T-cell (primary cell): Measurements from ENCODE around the gene KLHL7. TPM values are rescaled to one million over a fixed set of nuclear protein-coding genes. Genes with fewer than 3 reads are reported as not detected.
A peak's percentile ranks its signal among the peaks of the same experiment; 100 is the strongest.

Experiments used
- ATAC-seq, 4 experiments: fragments of 200-7000 bp in 3 of 4; fragments of 150-1000 bp in 1 of 4; cut with Tn5 transposase; replicated peaks in 1 of 4; 1 replicate in 3 of 4; 2 replicates in 1 of 4; pipeline ENCODE4 v1.10.0; 2021; ENCODE audit warnings: moderate library complexity in 3 of 4, mild to moderate bottlenecking in 2 of 4, moderate number of reproducible peaks in 1 of 4
- CTCF ChIA-PET, 2 donors: fragments of 300-600 bp; sonication (Branson Sonifier 250); formaldehyde crosslinking; loops; one replicate each; lab custom pipeline; 2022; ENCODE audit warnings: antibody characterized with exemption in 2 of 2; lab: Charles Lee
- POLR2A ChIA-PET, 2 donors: fragments of 300-600 bp; sonication (Branson Sonifier 250); formaldehyde crosslinking; loops; one replicate each; lab custom pipeline; 2022; ENCODE audit warnings: antibody characterized with exemption in 2 of 2; lab: Charles Lee
- DNase-seq, 35 experiments: peaks; one replicate each; pipeline versions ENCODE4 v3.0.0 to v3.0.0-alpha.2; 2013 to 2023
- H3K27ac ChIP-seq: one replicate; pipeline ENCODE4 v1.5.1; 2013; ENCODE audit warnings: low read length
- H3K27me3 ChIP-seq, 2 experiments: replicated peaks in 1 of 2; 1 replicate in 1 of 2; 2 replicates in 1 of 2; pipeline versions ENCODE4 v1.6.1 to v1.7.0; 2013; ENCODE audit warnings: low read length in 1 of 2, mixed read lengths in 1 of 2; ENCODE audit not compliant: control insufficient read depth in 2 of 2, insufficient read depth in 2 of 2; ENCODE audit errors: extremely low read depth in 1 of 2
- H3K36me3 ChIP-seq, 2 donors: 1 replicate in 1 of 2; 2 replicates in 1 of 2; pipeline versions ENCODE4 v1.6.1 to v1.7.0; 2013; ENCODE audit warnings: low read length in 1 of 2; ENCODE audit not compliant: control insufficient read depth in 2 of 2, insufficient read depth in 1 of 2; ENCODE audit errors: extremely low read depth in 1 of 2
- H3K4me1 ChIP-seq, 2 experiments: 1 replicate in 1 of 2; 2 replicates in 1 of 2; pipeline versions ENCODE4 v1.6.1 to v1.7.0; 2013; ENCODE audit warnings: low read length in 2 of 2, mixed read lengths in 1 of 2; ENCODE audit not compliant: insufficient read depth in 2 of 2, control insufficient read depth in 1 of 2; ENCODE audit errors: extremely low read depth in 1 of 2
- H3K4me3 ChIP-seq, 2 donors: 1 replicate in 1 of 2; 2 replicates in 1 of 2; pipeline versions ENCODE4 v1.5.1 to v1.7.0; 2013; ENCODE audit warnings: mild to moderate bottlenecking in 2 of 2, low read length in 1 of 2, moderate library complexity in 1 of 2; ENCODE audit not compliant: control insufficient read depth in 1 of 2; ENCODE audit errors: extremely low read depth in 1 of 2
- H3K9me3 ChIP-seq: 2 replicates; pipeline ENCODE4 v1.7.0; 2013
- H3K27ac Mint-ChIP-seq, 2 donors: one replicate each; pipeline ENCODE4 v1.8.0; 2020 to 2021; ENCODE audit warnings: mild to moderate bottlenecking in 2 of 2, mixed read lengths in 2 of 2
- H3K27me3 Mint-ChIP-seq, 2 donors: one replicate each; pipeline ENCODE4 v1.8.0; 2021 to 2022; ENCODE audit warnings: mixed read lengths in 2 of 2
- H3K36me3 Mint-ChIP-seq: one replicate; pipeline ENCODE4 v1.8.0; 2021; ENCODE audit warnings: mixed read lengths
- H3K4me1 Mint-ChIP-seq, 3 donors: one replicate each; pipeline ENCODE4 v1.8.0; 2020 to 2022; ENCODE audit warnings: mixed read lengths in 3 of 3, mild to moderate bottlenecking in 1 of 3
- H3K4me3 Mint-ChIP-seq, 3 donors: one replicate each; pipeline ENCODE4 v1.8.0; 2020 to 2022; ENCODE audit warnings: mild to moderate bottlenecking in 3 of 3, mixed read lengths in 3 of 3, moderate library complexity in 3 of 3
- H3K9me3 Mint-ChIP-seq, 3 donors: one replicate each; pipeline ENCODE4 v1.8.0; 2020 to 2022; ENCODE audit warnings: mixed read lengths in 3 of 3
- WGBS: methylation state at CpG from one replicate; pipeline ENCODE4 v1.1.5; 2013; ENCODE audit warnings: missing lambda C conversion rate; ENCODE audit not compliant: insufficient coverage; 5-methylcytosine and 5-hydroxymethylcytosine counted together
- total RNA-seq, 35 experiments: library from RNA in 6 of 35; stranded (reverse) in 6 of 35; fragments of 120-200 nt in 1 of 35; gene quantifications; one replicate each; pipeline versions ENCODE4 v1.2.1 to v1.2.4 and lab custom pipeline; 2013 to 2026

Gene KLHL7
- total RNA-seq, 5 donors from 2014 or later (not counting 1 experiment from before 2014, with no cell fraction given), result 20.1 to 26.8 (median 22.4) TPM

GRCh38 chr7:23200331-23200730 lies 94.7 kb downstream of the KLHL7 start:
- Histone ChIP-seq H3K4me1 (no peaks in the 10 kb centered on the region), H3K27ac (no peak overlapping the region), H3K9me3 (no peaks in the 10 kb centered on the region), H3K4me3 (no peak overlapping the region), H3K36me3 (peaks cover 9 to 41% of the 10 kb centered on the region in 2 donors), H3K27me3 (no peaks in the 10 kb centered on the region)
- ChIA-PET CTCF (interaction anchor here in 1 of 2 donors (0.6 kb wide), 1 partner anchor 340 kb away, joined by 3 read pairs; no protein-coding TSS in a partner anchor), POLR2A (no interaction called here)
- H3K9me3 Mint-ChIP-seq, result no peaks in the 10 kb centered on the region
- H3K27ac Mint-ChIP-seq, result no peak overlapping the region
- WGBS, result 100% methylated on average over 1 of the region's 2 CpGs
- peaks cover 2 to 3% of the 10 kb centered on the region in 2 donors for H3K27me3 Mint-ChIP-seq
- H3K4me1 Mint-ChIP-seq, result peaks cover 0 to under 1% (median 0%) of the 10 kb centered on the region in 3 donors
- no peak overlapping the region for H3K4me3 Mint-ChIP-seq
- H3K36me3 Mint-ChIP-seq, result peaks cover 67% of the 10 kb centered on the region
- ATAC-seq, result no peak
- DNase-seq, result no peak

GRCh38 chr7:23204241-23204640 lies 98.7 kb downstream of the KLHL7 start:
- no peaks in the 10 kb centered on the region for H3K9me3 Mint-ChIP-seq
- no CpG with 5 or more reads among the region's 1 CpG for WGBS
- no peak overlapping the region for H3K27ac Mint-ChIP-seq
- ChIA-PET POLR2A (interaction anchor here in 1 of 2 donors (0.6 kb wide), 1 partner anchor 1120 kb away, joined by 3 read pairs; no protein-coding TSS in a partner anchor), CTCF (interaction anchor here in 1 of 2 donors (0.6 kb wide), 1 partner anchor 21 kb away, joined by 4 read pairs; no protein-coding TSS in a partner anchor)
- peaks cover 17 to 20% of the 10 kb centered on the region in 2 donors for H3K27me3 Mint-ChIP-seq
- no peak for DNase-seq
- no peak overlapping the region for H3K4me3 ChIP-seq
- H3K4me1 Mint-ChIP-seq, result peaks cover 0 to 8% (median 4%) of the 10 kb centered on the region in 3 donors
- H3K36me3 ChIP-seq, result peaks cover 9 to 24% of the 10 kb centered on the region in 2 donors
- H3K27me3 ChIP-seq, result peaks cover 0 to 9% of the 10 kb centered on the region in 2 experiments
- H3K27ac ChIP-seq, result no peak overlapping the region
- peaks cover 51% of the 10 kb centered on the region for H3K36me3 Mint-ChIP-seq
- no peaks in the 10 kb centered on the region for H3K4me1 ChIP-seq
- H3K9me3 ChIP-seq, result no peaks in the 10 kb centered on the region
- no peak overlapping the region for H3K4me3 Mint-ChIP-seq
- ATAC-seq, result no peak

- Mint-ChIP-seq H3K27me3 (peaks cover 23 to 24% of the 10 kb centered on the region in 2 donors), H3K4me1 (peaks cover 0 to 8% (median 4%) of the 10 kb centered on the region in 3 donors), H3K36me3 (peaks cover 38% of the 10 kb centered on the region), H3K27ac (no peak overlapping the region), H3K4me3 (peak overlapping the region in 1 of 3 donors; percentile 65), H3K9me3 (no peaks in the 10 kb centered on the region)
- DNase-seq (no peak), ATAC-seq (no peak)
- Histone ChIP-seq H3K27me3 (peaks cover 0 to 9% of the 10 kb centered on the region in 2 experiments), H3K4me1 (no peaks in the 10 kb centered on the region), H3K36me3 (peaks cover 9 to 12% of the 10 kb centered on the region in 2 donors), H3K27ac (no peak overlapping the region), H3K4me3 (peak overlapping the region in 1 of 2 donors; percentile 46), H3K9me3 (no peaks in the 10 kb centered on the region)
- ChIA-PET CTCF (no interaction called here), POLR2A (no interaction called here)
- WGBS, result no CpG with 5 or more reads among the region's 2 CpGs
Observed at GRCh38 chr7:23205577-23205908, 100.0 kb downstream of the KLHL7 start.

GRCh38 chr7:23205909-23206767 lies 100.6 kb downstream of the KLHL7 start:
- H3K9me3 Mint-ChIP-seq, result no peaks in the 10 kb centered on the region
- POLR2A ChIA-PET, result interaction anchor here in 1 of 2 donors (0.6 kb wide), 1 partner anchor 99 kb away, joined by 4 read pairs; no protein-coding TSS in a partner anchor
- H3K4me1 ChIP-seq, result no peaks in the 10 kb centered on the region
- WGBS, result 35% methylated on average over 54 of the region's 76 CpGs
- DNase-seq (peak in 5 of 35 experiments; percentile 6 to 34 (median 17)), ATAC-seq (peak in 3 of 4 experiments; percentile 51 to 87 (median 73))
- peak overlapping the region in 1 of 2 donors; percentile 46 for H3K4me3 ChIP-seq
- no peaks in the 10 kb centered on the region for H3K9me3 ChIP-seq
- H3K4me1 Mint-ChIP-seq, result peaks cover 0 to 8% (median 4%) of the 10 kb centered on the region in 3 donors
- CTCF ChIA-PET, result no interaction called here
- peaks cover 7% of the 10 kb centered on the region in 2 donors for H3K36me3 ChIP-seq
- H3K27me3 ChIP-seq, result peaks cover 0 to 15% of the 10 kb centered on the region in 2 experiments
- H3K27ac Mint-ChIP-seq, result no peak overlapping the region
- H3K36me3 Mint-ChIP-seq, result peaks cover 33% of the 10 kb centered on the region
- no peak overlapping the region for H3K27ac ChIP-seq
- peaks cover 26 to 30% of the 10 kb centered on the region in 2 donors for H3K27me3 Mint-ChIP-seq
- peak overlapping the region in 2 of 3 donors; percentile 13 to 65 for H3K4me3 Mint-ChIP-seq

- no peaks in the 10 kb centered on the region for H3K9me3 ChIP-seq
- no peak for DNase-seq
- ATAC-seq, result no peak
- Mint-ChIP-seq H3K4me1 (peaks cover 0 to 8% (median 4%) of the 10 kb centered on the region in 3 donors), H3K9me3 (no peaks in the 10 kb centered on the region), H3K27ac (no peak overlapping the region), H3K4me3 (peak overlapping the region in 1 of 3 donors; percentile 57), H3K36me3 (peaks cover 26% of the 10 kb centered on the region), H3K27me3 (peaks cover 26 to 30% of the 10 kb centered on the region in 2 donors)
- H3K27ac ChIP-seq, result no peak overlapping the region
- POLR2A ChIA-PET, result no interaction called here
- no CpG with 5 or more reads among the region's 2 CpGs for WGBS
- peaks cover 0 to 18% of the 10 kb centered on the region in 2 experiments for H3K27me3 ChIP-seq
- H3K4me1 ChIP-seq, result no peaks in the 10 kb centered on the region
- H3K36me3 ChIP-seq, result no peaks in the 10 kb centered on the region
- no peak overlapping the region for H3K4me3 ChIP-seq
- CTCF ChIA-PET, result no interaction called here
Observed at GRCh38 chr7:23207021-23207420, 101.4 kb downstream of the KLHL7 start.

GRCh38 chr7:23207884-23208283 lies 102.3 kb downstream of the KLHL7 start:
- DNase-seq (no peak), ATAC-seq (no peak)
- Histone ChIP-seq H3K36me3 (no peaks in the 10 kb centered on the region), H3K4me1 (no peaks in the 10 kb centered on the region), H3K27me3 (peaks cover 0 to 18% of the 10 kb centered on the region in 2 experiments), H3K9me3 (no peaks in the 10 kb centered on the region), H3K4me3 (no peak overlapping the region), H3K27ac (no peak overlapping the region)
- Mint-ChIP-seq H3K9me3 (no peaks in the 10 kb centered on the region), H3K36me3 (peaks cover 23% of the 10 kb centered on the region), H3K27ac (no peak overlapping the region), H3K27me3 (peaks cover 26 to 30% of the 10 kb centered on the region in 2 donors), H3K4me3 (no peak overlapping the region), H3K4me1 (peaks cover 0 to 8% (median 4%) of the 10 kb centered on the region in 3 donors)
- ChIA-PET POLR2A (no interaction called here), CTCF (no interaction called here)
- no CpG with 5 or more reads among the region's 3 CpGs for WGBS
